AG04450 (cell line): Measurements from ENCODE around the gene AMBRA1. TPM values are rescaled to one million over a fixed set of nuclear protein-coding genes. Genes with fewer than 3 reads are reported as not detected.

Source experiments
- CTCF ChIA-PET: fragments of 300-600, 350-600 bp; formaldehyde crosslinking; extraction: SDS; loops from one replicate; lab custom pipeline; 2022; ENCODE audit warnings: antibody characterized with exemption, inconsistent platforms; lab: Charles Lee
- POLR2A ChIA-PET: fragments of 350-600 bp; formaldehyde crosslinking; extraction: SDS; loops from one replicate; lab custom pipeline; 2021; ENCODE audit warnings: antibody characterized with exemption, inconsistent platforms; lab: Yijun Ruan, JAX
- DNase-seq: peaks from one replicate; pipeline ENCODE4 v3.0.0-alpha.2; 2011; ENCODE audit warnings: low read depth, low spot score
- H3K27ac ChIP-seq: one replicate; pipeline ENCODE4 v1.5.1; 2012; ENCODE audit warnings: low read depth, low read length, control low read depth
- H3K27me3 ChIP-seq: one replicate; pipeline ENCODE4 v1.6.0; 2012; ENCODE audit warnings: low read length; ENCODE audit not compliant: control insufficient read depth, insufficient read depth
- H3K4me3 ChIP-seq: 2 replicates; pipeline ENCODE4 v1.5.1; 2011; ENCODE audit warnings: mild to moderate bottlenecking, low read depth, low read length, control low read depth
- H3K9me3 ChIP-seq: 2 replicates; pipeline ENCODE4 v1.5.1; 2012; ENCODE audit warnings: low read length; ENCODE audit not compliant: control insufficient read depth, insufficient read depth
- CTCF ChIP-seq: IDR thresholded peaks from 2 replicates; pipeline ENCODE4 v1.5.1; 2011; ENCODE audit warnings: low read depth, low read length, control low read depth, inconsistent platforms
- polyA plus RNA-seq: library from polyadenylated mRNA; depleted of rRNA; stranded (reverse); fragments of >200 nt; gene quantifications from 2 replicates; pipeline ENCODE4 v1.2.3, GENCODE V29; 2011

The AMBRA1 gene
- polyA plus RNA-seq, 1 experiment, result 12.8 TPM

- TF ChIP-seq CTCF, result no peak
- ChIA-PET POLR2A (interaction anchor here (1.7 kb wide), 1 partner anchor 14 kb away, joined by 4 read pairs; no protein-coding TSS in a partner anchor), CTCF (interaction anchor here (1.3 to 4.7 kb wide), 3 partner anchors 11 to 86 kb away, joined by 3 to 19 read pairs (median 4); no protein-coding TSS in a partner anchor)
- DNase-seq, result no peak
- Histone ChIP-seq H3K9me3 (no peaks in the 10 kb centered on the region), H3K27ac (no peak overlapping the region), H3K27me3 (no peaks in the 10 kb centered on the region), H3K4me3 (no peak overlapping the region)
Measured at GRCh38 chr11:46402957-46403902, 190.6 kb downstream of the AMBRA1 start.

GRCh38 chr11:46397526-46397925 is 196.3 kb downstream of the AMBRA1 start:
- no peak for TF ChIP-seq CTCF
- ChIA-PET POLR2A (no interaction called here), CTCF (interaction anchor here (1.2 kb wide), 1 partner anchor 131 kb away, joined by 4 read pairs; no protein-coding TSS in a partner anchor)
- Histone ChIP-seq H3K9me3 (peaks cover 4% of the 10 kb centered on the region; the same call in 1 of the 2 replicates), H3K27ac (no peak overlapping the region), H3K27me3 (no peaks in the 10 kb centered on the region), H3K4me3 (no peak overlapping the region)
- DNase-seq, result no peak

- Histone ChIP-seq H3K27ac (no peak overlapping the region), H3K9me3 (peaks cover 4% of the 10 kb centered on the region; the same call in 1 of the 2 replicates), H3K4me3 (no peak overlapping the region), H3K27me3 (peaks cover 24% of the 10 kb centered on the region)
- DNase-seq, result no peak
- no peak for TF ChIP-seq CTCF
- POLR2A ChIA-PET, result no interaction called here
- CTCF ChIA-PET, result no interaction called here
Measured at GRCh38 chr11:46393759-46394158, 200.1 kb downstream of the AMBRA1 start.

GRCh38 chr11:46393231-46393616 is 200.6 kb downstream of the AMBRA1 start:
- TF ChIP-seq CTCF, result no peak
- DNase-seq, result no peak
- Histone ChIP-seq H3K27ac (no peak overlapping the region), H3K9me3 (peaks cover 4% of the 10 kb centered on the region; the same call in 1 of the 2 replicates), H3K27me3 (peaks cover 29% of the 10 kb centered on the region), H3K4me3 (no peak overlapping the region)
- ChIA-PET POLR2A (interaction anchor here (1.1 kb wide), 2 partner anchors 12 to 153 kb away, joined by 3 to 4 read pairs; partner anchors contain the start of gene MDK), CTCF (interaction anchor here (0.5 to 2.0 kb wide), 4 partner anchors 10 to 270 kb away, joined by 3 to 17 read pairs (median 8); no protein-coding TSS in a partner anchor)
